ENCODE data around the gene PDE11A.
"Not testable (repeated sequence)": the region's sequence is repeated elsewhere in the genome, so short reads cannot be mapped to it uniquely, and the experiment has no call there.

Gene PDE11A

DNA sequence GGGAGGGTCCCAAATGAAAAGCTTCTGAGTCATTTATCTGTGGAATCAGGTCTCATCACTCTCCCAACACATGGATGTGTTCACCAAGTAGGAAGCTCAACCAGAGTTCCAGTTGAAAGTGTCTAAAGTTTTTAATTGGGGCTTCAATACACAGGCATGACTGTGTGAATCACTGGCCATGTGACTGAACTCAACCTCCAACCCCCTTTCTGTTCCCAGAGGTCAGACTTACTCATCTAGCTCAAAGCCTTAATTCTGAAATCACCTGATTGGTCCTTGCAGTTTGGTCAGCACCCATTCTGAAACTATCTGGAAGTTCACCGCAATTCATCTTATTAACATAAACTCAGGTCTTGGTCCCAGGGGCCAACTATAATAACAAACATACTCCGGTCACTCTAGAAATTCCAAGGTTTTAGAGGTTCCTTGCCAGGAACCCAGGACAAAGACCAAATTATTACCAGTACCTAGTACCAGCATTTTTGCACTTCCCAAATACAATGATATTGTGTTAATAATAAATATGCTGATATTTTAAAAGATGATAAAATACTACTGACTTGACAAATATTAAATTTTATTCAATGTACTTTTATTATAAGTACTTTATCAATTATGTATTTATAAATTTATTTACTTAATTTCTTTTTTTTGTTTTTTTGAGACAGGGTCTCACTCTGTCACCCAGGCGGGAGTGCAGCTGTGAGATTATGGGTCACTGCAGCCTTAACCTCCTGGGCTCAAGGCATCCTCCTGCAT, 28.9 kb upstream of the PDE11A start:
- H3K27ac ChIP-seq (ENCODE audit: low read depth, low read length) = no peak overlapping the region
- no peaks in the 10 kb centered on the region for H3K27me3 ChIP-seq (ENCODE audit: control insufficient read depth, insufficient read depth, low read length)
- no peak overlapping the region for H3K4me3 ChIP-seq (ENCODE audit: low read length)
- no peaks in the 10 kb centered on the region for H3K4me1 ChIP-seq (ENCODE audit: control insufficient read depth, insufficient read depth, low read length)
- no peaks in the 10 kb centered on the region for H3K36me3 ChIP-seq (ENCODE audit: control insufficient read depth, insufficient read depth, low read length)
- no peak overlapping the region for H3K9ac ChIP-seq (ENCODE audit: low read length)

DNA sequence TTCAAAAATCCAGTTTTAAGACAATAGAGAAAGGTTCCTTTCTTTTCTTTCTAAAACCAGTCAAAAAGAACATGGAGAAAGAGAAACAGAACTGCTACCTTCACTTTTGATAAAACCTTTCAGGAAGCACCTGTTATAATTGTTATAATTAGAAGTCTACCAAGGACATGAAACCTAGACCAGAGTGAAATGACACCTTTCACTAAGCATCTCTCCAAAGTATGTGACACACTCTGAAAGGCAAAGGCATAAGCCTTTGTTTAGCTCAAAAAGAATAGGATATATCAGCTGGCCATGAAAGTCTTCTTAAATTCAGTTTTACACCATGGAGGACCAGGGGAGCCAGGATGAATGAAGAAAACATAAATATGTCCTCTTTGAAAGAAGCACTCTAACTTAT, 20.9 kb upstream of the PDE11A start:
- Histone ChIP-seq H3K27me3 (ENCODE audit: control insufficient read depth, insufficient read depth, low read length) (no peaks in the 10 kb centered on the region), H3K4me1 (ENCODE audit: control insufficient read depth, insufficient read depth, low read length) (no peaks in the 10 kb centered on the region), H3K36me3 (ENCODE audit: control insufficient read depth, insufficient read depth, low read length) (no peaks in the 10 kb centered on the region), H3K27ac (ENCODE audit: low read depth, low read length) (no peak overlapping the region), H3K4me3 (ENCODE audit: low read length) (no peak overlapping the region), H3K9ac (ENCODE audit: low read length) (no peak overlapping the region)

DNA sequence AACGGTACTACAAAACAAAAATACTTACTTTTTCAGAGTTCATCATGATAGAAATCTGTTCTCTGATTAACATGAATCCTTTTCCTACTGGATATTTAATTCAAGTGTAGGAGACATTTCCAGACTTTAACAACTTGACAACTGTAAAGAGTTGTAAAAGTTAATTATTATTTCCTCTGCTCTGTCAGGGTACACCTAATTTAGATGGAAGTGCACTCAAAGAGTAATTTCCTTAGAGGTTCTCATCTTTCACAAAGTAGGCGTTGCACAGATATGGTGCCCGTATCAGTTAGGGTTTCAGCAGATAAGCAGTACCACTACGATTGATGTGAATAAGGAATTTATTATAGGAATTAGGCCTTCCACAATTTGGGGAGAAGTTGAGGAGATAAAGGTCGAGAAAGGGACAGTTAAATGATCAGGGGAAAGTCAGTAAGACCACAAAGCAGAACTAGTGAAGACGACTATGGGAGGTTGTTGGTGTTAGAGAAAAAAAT, 16.2 kb upstream of the PDE11A start:
- Histone ChIP-seq H3K4me1 (ENCODE audit: control insufficient read depth, insufficient read depth, low read length) (no peaks in the 10 kb centered on the region), H3K36me3 (ENCODE audit: control insufficient read depth, insufficient read depth, low read length) (no peaks in the 10 kb centered on the region), H3K4me3 (ENCODE audit: low read length) (no peak overlapping the region), H3K9ac (ENCODE audit: low read length) (no peak overlapping the region), H3K27ac (ENCODE audit: low read depth, low read length) (no peak overlapping the region), H3K27me3 (ENCODE audit: control insufficient read depth, insufficient read depth, low read length) (no peaks in the 10 kb centered on the region)

DNA sequence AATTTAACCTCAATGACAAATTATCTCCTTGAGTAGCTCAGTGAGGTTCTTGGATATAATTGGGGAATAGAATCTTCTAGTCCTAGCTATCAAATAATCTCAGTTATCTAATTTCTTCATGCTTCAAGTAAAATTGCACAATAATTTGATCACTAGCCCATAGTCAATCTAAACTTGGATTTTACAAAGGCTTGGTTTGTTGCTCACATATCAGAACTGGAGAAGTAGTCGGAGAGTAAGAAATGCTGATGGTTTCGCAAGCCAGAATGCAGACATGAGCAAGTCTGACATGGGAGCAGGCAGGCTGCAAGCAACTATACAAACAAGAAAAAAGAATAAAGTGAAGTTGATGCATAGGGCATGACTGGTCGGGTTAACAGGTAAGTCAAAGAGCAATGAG, 11.7 kb upstream of the PDE11A start:
- H3K4me3 ChIP-seq (ENCODE audit: low read length) = no peak overlapping the region
- H3K9ac ChIP-seq (ENCODE audit: low read length) = no peak overlapping the region
- H3K27me3 ChIP-seq (ENCODE audit: control insufficient read depth, insufficient read depth, low read length) = no peaks in the 10 kb centered on the region
- no peaks in the 10 kb centered on the region for H3K36me3 ChIP-seq (ENCODE audit: control insufficient read depth, insufficient read depth, low read length)
- H3K27ac ChIP-seq (ENCODE audit: low read depth, low read length) = no peak overlapping the region
- no peaks in the 10 kb centered on the region for H3K4me1 ChIP-seq (ENCODE audit: control insufficient read depth, insufficient read depth, low read length)

DNA sequence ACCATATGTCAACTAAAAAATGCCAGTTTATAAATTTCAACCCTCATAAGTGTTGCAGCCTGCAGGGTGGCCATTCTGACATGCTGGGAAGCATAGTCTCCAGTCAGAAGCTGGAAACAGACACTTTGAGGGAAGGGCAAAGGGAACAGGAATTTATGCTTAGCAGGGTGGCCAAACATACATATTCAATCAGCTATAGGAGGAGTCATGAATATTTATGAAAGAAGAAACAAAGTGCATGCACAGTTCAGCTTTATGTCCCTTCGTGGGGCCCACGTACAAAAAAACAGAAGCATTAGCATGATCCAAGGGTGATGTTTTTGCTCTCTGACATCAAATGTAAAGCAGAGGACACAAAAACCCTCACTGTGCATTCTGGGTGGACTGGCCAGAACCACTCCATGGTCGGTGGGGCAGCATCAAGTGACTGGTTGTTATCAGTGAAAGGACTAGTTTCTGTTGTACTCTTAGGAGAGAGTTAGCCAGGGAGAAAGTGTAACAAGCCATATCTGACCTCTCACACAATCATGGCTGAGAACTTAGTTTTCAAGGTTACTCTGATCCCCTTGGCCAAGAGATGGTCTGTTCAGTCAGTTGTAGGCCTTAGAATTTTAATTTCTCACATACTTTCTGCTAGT, 9.9 kb upstream of the PDE11A start:
- H3K4me1 ChIP-seq (ENCODE audit: control insufficient read depth, insufficient read depth, low read length) = no peaks in the 10 kb centered on the region
- no peak overlapping the region for H3K4me3 ChIP-seq (ENCODE audit: low read length)
- H3K9ac ChIP-seq (ENCODE audit: low read length) = no peak overlapping the region
- H3K27me3 ChIP-seq (ENCODE audit: control insufficient read depth, insufficient read depth, low read length) = no peaks in the 10 kb centered on the region
- H3K27ac ChIP-seq (ENCODE audit: low read depth, low read length) = no peak overlapping the region
- H3K36me3 ChIP-seq (ENCODE audit: control insufficient read depth, insufficient read depth, low read length) = no peaks in the 10 kb centered on the region

DNA sequence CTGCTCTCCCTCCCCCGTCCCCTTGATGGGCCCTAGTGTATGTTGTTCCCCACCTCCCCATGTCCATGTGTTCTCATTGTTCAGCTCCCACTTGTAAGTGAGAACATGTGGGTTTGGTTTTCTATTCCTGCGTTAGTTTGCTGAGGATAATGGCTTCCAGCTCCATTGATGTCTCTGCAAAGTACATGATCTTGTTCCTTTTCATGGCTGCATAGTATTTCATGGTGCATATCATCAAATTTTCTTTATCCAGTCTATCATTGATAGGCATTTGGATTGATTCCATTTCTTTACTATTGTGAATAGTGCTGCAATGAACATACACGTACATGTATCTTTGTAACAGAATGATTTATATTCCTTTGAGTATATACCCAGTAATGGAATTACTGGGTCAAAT, 6.7 kb upstream of the PDE11A start:
- H3K27ac ChIP-seq (ENCODE audit: low read depth, low read length) = not testable (repeated sequence)

DNA sequence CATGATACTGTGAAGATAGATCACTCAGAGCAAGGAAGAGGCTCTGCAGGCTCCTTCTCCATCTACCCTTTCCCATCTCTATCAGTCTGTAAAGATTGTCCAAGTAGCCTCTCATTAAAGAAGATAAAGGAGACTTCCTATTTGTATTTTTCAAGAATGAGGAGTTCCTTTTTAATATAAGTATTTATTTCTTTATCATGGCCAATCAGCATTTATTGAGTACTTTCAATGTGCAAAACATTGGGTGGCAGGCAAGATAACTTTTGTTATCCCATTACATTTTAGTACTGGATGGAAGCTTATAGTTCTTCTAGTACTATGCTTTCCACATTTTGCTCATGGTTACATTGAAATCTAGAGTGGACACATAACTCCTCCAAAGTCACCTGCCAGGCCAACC, 3.6 kb upstream of the PDE11A start:
- no peaks in the 10 kb centered on the region for H3K36me3 ChIP-seq (ENCODE audit: control insufficient read depth, insufficient read depth, low read length)
- no peaks in the 10 kb centered on the region for H3K4me1 ChIP-seq (ENCODE audit: control insufficient read depth, insufficient read depth, low read length)
- no peak overlapping the region for H3K4me3 ChIP-seq (ENCODE audit: low read length)
- no peak overlapping the region for H3K9ac ChIP-seq (ENCODE audit: low read length)
- no peak overlapping the region for H3K27ac ChIP-seq (ENCODE audit: low read depth, low read length)
- H3K27me3 ChIP-seq (ENCODE audit: control insufficient read depth, insufficient read depth, low read length) = no peaks in the 10 kb centered on the region

More for the DNA sequence above, 6.7 kb upstream of the PDE11A start:
- H3K9ac ChIP-seq (ENCODE audit: low read length); H3K27me3 ChIP-seq (ENCODE audit: control insufficient read depth, insufficient read depth, low read length); H3K4me3 ChIP-seq (ENCODE audit: low read length); H3K36me3 ChIP-seq (ENCODE audit: control insufficient read depth, insufficient read depth, low read length); H3K4me1 ChIP-seq (ENCODE audit: control insufficient read depth, insufficient read depth, low read length): not testable (repeated sequence)

DNA sequence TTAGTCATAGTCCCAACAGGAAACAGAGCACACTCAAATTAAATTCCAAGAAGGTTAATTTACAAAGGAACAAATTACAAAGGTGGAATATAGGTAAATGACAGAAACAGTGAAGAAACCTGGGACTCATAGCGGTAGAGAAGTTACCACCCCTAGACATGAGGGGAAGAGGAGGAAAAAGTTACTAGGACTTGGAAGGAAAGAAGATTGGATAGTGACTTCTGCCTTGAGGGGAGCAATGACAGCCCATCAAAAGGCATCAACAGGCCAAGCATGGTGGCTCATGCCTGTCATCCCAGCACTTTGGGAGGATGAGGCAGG, 2.4 kb upstream of the PDE11A start:
- no peaks in the 10 kb centered on the region for H3K36me3 ChIP-seq (ENCODE audit: control insufficient read depth, insufficient read depth, low read length)
- no peak overlapping the region for H3K4me3 ChIP-seq (ENCODE audit: low read length)
- no peaks in the 10 kb centered on the region for H3K4me1 ChIP-seq (ENCODE audit: control insufficient read depth, insufficient read depth, low read length)
- H3K27ac ChIP-seq (ENCODE audit: low read depth, low read length) = no peak overlapping the region
- H3K27me3 ChIP-seq (ENCODE audit: control insufficient read depth, insufficient read depth, low read length) = no peaks in the 10 kb centered on the region
- no peak overlapping the region for H3K9ac ChIP-seq (ENCODE audit: low read length)

DNA sequence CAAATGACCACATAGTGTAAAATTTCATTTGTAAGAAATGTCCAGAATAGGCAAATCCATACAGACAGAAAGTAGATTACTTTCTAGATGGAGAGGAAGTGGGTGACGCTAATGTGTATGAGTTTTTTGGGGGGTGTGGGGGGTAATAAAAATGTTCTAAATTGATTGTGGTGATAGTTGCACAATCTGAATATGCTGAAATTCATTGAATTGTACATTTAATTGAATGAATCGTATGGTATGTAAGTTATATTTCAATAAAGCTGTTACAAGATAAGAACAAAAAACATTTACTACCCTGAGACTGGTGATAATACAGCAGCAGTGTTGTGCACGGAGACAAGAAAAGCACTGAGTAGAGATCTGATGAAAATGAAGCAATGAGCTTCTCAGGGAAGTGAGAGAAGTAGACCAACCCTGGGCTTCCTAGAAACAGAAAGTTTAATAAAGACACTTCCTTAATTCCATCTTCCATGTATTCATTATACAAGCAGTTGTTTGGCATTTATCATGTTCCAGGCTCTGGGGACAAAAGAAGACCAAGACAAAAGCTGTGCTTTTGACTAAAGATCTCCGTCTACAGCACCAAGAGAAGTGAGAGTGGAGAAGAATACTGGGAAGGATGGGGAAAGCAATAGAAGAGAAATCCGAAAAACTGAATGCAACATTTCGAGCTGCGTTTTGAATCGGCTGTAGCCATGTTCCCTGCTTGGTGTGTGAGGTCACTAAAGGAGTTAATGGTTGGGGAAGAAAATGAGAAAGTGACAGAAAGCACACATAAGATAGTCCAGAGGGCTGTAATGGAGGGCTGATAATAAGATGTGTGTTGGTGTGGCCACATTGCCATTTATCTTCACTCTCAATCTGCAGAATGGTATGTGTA, 1.8 kb upstream of the PDE11A start:
- Histone ChIP-seq H3K27me3 (ENCODE audit: control insufficient read depth, insufficient read depth, low read length) (no peaks in the 10 kb centered on the region), H3K4me3 (ENCODE audit: low read length) (no peak overlapping the region), H3K9ac (ENCODE audit: low read length) (no peak overlapping the region), H3K4me1 (ENCODE audit: control insufficient read depth, insufficient read depth, low read length) (no peaks in the 10 kb centered on the region), H3K36me3 (ENCODE audit: control insufficient read depth, insufficient read depth, low read length) (no peaks in the 10 kb centered on the region), H3K27ac (ENCODE audit: low read depth, low read length) (no peak overlapping the region)

DNA sequence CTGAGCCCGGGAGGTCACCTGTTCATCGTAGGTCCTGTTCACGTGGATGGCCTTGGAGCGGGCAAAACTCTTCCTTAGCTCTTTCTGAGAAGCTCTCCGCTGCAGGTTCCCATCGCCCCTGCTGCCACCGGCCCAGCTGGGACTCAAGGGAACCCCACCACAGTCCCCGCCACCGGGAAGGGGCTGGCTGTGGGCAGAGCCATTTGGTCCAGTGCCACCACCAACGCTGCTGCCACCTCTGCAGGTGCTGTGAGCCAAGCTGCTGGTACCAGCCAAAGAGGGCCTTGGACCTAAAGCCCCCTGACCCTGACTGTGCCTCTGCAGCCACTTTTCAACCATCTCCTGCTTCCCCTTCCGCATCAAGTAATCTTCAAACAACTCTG, 586 bp downstream of the PDE11A start:
- Histone ChIP-seq H3K9ac (ENCODE audit: low read length) (no peak overlapping the region), H3K27me3 (ENCODE audit: control insufficient read depth, insufficient read depth, low read length) (no peaks in the 10 kb centered on the region), H3K36me3 (ENCODE audit: control insufficient read depth, insufficient read depth, low read length) (no peaks in the 10 kb centered on the region), H3K4me3 (ENCODE audit: low read length) (peak overlapping the region; percentile 67), H3K4me1 (ENCODE audit: control insufficient read depth, insufficient read depth, low read length) (no peaks in the 10 kb centered on the region), H3K27ac (ENCODE audit: low read depth, low read length) (no peak overlapping the region)

DNA sequence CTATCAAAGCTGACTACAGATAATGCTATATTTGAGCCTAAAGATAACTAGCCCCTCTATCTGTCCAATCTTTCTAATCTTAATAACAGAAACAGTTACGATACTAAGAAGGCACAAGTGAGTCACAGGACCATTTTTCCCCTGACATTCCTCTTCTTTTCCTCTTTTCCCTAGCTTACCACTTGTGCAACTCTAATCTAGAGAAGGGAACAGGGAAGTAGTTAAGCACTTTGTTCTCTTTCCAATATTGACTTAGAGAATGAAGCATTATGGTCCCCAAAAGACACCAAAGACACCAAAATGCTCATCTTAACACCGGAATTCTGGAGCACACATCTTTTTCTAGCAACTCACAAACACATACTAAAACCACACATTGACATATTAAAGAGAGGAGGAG, 1.8 kb downstream of the PDE11A start:
- no peak overlapping the region for H3K4me3 ChIP-seq (ENCODE audit: low read length)
- no peak overlapping the region for H3K27ac ChIP-seq (ENCODE audit: low read depth, low read length)
- no peaks in the 10 kb centered on the region for H3K27me3 ChIP-seq (ENCODE audit: control insufficient read depth, insufficient read depth, low read length)
- no peaks in the 10 kb centered on the region for H3K4me1 ChIP-seq (ENCODE audit: control insufficient read depth, insufficient read depth, low read length)
- no peak overlapping the region for H3K9ac ChIP-seq (ENCODE audit: low read length)
- no peaks in the 10 kb centered on the region for H3K36me3 ChIP-seq (ENCODE audit: control insufficient read depth, insufficient read depth, low read length)

DNA sequence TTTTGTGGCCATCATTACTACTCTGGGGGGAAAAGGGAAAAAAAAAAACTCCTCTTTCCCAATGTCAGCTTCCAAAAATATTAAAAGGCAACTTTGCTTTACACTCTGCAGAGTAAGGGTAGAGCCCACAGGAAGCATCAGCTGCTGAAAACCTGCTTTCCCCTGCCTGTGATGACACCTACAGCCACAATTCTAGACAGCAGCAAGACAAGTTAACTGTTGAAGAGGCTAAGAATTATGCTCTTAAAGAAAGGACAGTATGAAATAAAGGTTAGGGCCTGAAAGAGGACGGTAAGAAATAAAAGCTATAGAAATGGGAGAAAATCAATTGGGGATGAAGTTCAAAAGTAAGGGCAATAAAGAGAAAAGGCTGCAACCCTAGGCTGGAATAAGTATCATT, 3.0 kb downstream of the PDE11A start:
- Histone ChIP-seq H3K4me3 (ENCODE audit: low read length) (no peak overlapping the region), H3K36me3 (ENCODE audit: control insufficient read depth, insufficient read depth, low read length) (no peaks in the 10 kb centered on the region), H3K4me1 (ENCODE audit: control insufficient read depth, insufficient read depth, low read length) (no peaks in the 10 kb centered on the region), H3K27ac (ENCODE audit: low read depth, low read length) (no peak overlapping the region), H3K9ac (ENCODE audit: low read length) (no peak overlapping the region), H3K27me3 (ENCODE audit: control insufficient read depth, insufficient read depth, low read length) (no peaks in the 10 kb centered on the region)

Measured in rectal smooth muscle tissue (tissue), 1 donor.